GM19193 (cell line): ENCODE results near the gene SLC16A10.

ENCODE experiments used
- POLR2A ChIP-seq: IDR thresholded peaks from 4 replicates; pipeline ENCODE4 v1.6.1; 2011; ENCODE audit not compliant: insufficient read depth, insufficient read length; ENCODE audit errors: extremely low read depth

Gene SLC16A10

DNA sequence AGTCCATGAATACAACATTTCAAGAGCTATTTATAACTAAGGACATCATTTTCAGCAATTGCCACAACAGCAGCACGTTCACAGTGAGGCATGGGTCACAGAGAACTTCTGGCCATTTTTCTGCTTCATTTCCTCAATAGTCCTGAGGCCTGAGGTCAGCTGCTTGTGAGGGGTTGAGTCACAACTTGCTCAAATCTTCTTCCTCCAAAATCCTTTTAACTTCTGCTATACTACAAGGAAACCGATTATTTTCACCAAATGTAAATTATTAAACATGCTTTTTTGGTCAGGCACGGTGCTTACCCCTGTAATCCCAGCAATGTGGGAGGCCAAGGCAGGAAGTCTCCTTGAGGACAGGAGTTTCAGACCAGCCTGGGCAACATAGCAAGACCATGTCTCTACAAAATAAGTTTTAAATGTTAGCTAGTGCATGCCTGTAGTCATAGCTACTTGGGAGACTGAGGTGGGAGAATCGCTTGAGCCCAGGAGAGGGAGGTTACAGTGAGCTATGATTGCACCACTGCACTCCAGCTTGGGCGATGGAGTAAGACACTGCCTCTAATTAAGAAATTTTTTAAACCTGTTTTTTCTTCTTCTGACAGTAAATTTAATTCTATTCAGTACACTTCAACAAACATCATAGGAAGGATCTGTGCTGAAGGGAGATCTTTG is 11.1 kb upstream of the SLC16A10 start:
- no peak for TF ChIP-seq POLR2A

DNA sequence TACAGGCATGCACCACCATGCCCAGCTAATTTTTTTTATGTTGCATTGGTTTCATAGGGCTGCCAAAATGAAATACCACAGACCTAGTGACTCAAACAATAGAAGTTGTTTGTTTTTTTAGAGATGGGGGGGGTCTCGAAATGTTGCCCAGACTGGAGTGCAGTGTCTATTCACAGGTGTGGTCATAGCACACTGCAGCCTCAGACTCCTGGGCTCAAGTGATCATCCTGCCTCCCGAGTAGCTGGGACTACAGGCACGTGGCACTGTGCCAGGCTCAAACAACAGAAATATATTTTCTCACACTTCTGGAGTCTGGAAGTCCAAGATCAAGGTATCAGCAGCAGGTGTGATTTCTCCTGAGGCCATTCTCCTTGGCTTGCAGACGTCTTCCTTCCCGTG is 6.6 kb upstream of the SLC16A10 start:
- TF ChIP-seq POLR2A: no peak

DNA sequence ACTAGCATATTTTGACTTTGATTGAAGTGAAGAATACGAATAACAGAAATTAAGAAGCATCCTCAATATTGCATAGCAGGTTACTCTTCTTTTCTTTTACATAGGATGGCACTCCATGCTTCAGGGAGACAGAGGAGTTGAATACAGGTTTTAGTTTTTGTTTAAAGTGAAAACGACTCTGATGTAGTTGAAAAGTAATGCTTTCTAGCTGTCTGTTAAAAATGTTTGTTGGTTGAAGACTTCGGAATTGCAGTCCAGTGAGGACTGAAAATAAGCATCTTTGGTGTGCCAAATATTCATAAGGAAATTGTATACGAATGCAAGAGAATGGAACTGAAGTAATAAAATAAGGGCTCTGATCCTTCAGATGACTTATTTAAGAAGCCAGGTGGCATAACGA is 618 bp upstream of the SLC16A10 start:
- no peak for TF ChIP-seq POLR2A

DNA sequence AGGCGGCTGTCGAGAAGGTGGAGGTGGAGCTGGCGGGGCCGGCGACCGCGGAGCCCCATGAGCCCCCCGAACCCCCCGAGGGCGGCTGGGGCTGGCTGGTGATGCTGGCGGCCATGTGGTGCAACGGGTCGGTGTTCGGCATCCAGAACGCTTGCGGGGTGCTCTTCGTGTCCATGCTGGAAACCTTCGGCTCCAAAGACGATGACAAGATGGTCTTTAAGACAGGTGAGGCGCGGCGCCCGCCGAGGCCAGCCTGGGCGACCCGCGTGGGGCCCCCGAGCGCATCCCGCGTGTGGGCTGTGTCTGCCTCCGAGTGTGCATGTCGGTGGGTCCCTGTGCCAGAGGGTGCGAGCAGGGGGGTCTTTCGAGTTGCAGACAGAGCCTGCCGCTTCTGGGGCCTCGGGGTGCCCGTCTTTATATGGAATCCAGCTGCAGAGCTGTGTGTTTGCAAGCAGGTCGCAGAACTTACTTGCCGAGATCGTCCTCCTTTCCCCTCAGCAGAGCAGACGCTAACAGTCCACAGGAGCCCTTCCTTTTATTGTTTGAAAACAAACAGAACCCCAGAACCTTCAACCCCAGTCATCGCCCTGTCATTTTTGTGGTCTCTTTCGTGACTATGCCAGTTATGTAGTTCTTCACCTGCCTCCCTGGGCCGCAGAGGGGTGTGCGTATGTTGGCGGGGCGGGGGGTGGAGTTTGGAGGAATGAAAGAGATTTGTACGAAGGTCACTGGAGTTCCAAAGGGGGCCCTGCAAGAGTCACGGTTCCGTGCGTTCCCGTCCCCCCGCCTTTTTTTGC is 766 bp downstream of the SLC16A10 start:
- TF ChIP-seq POLR2A: no peak

DNA sequence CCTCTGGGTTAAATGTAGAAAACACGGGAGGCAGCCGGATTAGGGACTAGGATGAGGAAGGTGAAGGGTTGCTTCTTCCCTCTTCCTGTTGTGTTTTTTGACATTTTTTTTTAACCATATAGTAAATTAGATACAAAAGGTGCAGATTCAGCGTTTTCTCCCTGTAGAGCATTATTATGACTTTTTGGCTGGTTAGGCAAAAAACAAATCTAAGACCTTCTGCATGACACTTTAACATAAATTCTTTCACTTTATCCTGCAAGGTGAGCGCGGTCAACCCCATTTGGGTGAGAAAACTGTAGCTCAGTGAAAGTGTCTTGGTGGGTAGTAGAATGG is 1.3 kb downstream of the SLC16A10 start:
- no peak for TF ChIP-seq POLR2A

DNA sequence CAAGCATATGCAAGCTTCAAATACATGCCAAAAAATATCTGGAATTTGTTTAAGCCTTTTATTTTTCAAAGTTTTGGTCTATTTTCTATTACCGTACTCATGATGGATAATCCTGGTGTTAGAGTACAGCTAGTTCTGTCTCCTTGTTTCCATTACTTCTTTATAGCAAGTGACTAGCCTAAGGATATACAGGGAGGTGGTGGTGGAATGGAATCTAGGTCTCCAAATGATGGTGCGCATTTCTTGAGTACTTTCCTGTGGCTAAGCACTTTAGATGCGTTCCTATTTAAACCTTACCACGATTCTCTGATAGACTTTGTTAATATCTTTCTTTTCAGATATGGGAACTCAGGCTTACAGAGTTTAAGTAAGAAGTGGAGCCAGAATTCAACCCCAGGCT is 3.5 kb downstream of the SLC16A10 start:
- no peak for TF ChIP-seq POLR2A

DNA sequence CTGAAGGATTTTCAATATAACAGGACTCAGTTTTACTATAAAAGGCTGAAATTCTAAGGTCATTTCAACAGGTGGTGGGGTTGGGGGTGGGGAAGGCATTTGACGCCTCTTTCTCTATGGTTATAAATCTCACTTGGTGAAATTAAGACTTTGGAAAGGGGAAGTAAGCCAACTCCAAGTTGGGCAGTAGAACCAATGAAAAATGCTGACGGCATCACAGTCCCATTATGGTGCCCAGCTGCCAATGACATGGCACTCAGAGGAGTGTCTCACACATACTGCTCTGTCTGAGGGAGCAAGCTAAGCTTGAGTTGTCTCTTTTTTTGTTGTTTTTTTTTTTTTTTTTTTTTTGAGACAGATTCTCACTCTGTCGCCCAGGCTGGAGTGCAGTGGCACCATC is 4.7 kb downstream of the SLC16A10 start:
- no peak for TF ChIP-seq POLR2A

DNA sequence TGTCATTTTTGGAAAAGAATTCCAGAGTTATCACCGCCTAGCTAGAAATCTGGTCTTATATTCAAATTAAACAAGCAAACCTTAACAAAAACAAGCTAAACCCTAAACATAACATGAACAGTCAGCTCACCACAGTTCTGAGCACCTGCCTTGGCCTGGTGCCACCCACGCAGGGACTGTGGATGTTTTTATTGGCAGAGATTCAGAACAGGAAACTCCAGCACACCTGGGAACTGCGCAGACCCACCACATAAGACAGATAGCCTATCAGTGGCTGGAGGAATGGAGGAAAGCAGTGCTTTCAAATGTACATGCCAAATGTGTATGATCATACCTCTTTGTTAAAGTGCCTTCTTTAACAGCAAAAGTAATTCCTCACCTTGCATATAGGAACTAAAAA is 8.9 kb downstream of the SLC16A10 start:
- no peak for TF ChIP-seq POLR2A

DNA sequence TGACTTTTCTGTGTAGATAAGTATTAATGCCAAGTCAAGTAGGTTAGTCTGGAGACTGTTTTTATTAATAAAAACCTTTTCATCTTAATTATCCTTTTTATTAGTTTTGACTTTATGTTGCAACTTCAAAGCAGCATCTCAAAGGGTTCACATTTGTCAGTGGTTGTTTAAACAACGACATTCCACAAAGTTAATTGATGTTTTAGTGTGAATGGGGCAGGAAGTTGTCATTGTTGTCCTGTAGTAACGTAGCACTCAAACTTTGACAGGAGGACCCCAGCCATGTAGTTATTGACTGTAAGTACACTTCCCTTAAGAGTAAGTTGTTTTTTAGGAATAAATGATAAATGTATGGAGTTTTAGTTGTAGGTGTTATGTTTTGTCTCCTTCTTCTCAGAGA is 11.3 kb downstream of the SLC16A10 start:
- TF ChIP-seq POLR2A: no peak

DNA sequence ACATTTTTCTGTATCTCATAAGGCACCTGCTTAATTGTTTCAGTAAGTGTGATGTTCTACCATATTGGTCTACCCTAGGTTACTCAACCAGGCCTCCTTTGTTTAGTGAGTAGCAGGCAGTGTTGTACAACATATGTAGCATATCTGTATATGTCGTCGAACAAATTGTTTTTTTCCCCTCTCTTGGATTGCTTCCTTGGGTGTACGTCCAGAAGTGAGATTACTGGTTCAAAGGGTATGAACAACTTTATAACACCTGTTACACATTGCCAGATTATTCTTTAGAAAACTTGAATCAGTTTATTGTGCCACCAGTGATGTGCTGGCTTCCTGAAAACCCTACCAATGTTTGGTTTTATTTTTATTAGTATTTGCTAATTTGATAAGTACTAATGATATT is 14.7 kb downstream of the SLC16A10 start:
- no peak for TF ChIP-seq POLR2A

DNA sequence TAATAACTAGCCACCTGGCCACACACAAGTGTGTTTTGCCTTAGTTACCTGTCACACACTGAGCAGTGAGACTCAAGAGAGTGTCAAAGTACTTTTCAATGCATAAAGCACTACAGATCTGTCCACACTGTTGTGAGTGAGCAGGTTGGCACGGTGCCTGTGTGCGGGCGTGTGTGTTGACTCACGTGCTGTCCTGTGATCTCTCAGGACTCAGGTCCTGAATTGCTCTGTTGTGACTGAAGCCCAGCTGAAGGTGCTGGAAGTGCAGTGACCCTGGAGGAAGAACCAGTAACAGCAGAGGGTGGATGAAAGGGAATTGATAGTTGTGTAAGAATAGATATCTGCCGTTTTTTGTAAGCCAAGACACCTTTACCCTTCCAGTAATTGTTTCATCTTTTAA is 18.3 kb downstream of the SLC16A10 start:
- TF ChIP-seq POLR2A: no peak

DNA sequence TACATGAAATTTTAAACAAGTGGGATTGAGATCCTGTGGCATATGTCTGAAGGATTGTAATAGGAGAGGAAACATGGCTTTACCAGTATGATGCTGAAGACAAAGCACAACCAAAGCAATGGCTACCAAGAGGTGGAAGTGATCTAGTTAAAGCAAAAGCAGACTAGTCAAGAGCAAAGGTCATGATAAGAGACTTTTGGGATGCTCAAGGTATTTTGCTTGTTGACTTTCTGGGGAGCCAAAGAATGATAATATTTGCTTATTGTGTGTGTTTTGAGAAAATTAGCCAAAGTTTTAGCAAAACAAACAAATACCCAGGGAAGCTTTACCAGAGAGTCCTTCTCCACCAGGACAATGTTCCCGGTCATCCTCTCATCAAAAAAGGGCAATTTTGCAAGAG is 20.3 kb downstream of the SLC16A10 start:
- no peak for TF ChIP-seq POLR2A

DNA sequence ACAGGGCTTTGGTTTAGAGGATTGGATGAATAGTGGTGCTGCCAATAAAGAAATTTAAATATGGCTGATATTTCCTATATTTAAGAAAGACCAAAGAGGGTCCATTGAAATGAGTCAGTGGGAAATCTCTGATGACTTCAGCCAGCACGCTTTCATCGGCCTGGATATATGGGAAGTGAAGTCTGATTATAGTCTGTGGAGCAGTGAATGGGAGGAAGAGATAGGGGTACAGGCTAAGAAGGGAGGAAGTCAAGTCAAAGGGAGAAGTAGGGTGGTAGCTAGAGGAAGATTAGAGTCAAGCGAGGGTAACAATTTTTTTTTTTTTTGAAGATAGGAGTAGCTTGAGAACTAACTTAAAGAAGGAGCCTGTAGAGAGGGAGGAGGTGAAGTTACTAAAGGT is 22.7 kb downstream of the SLC16A10 start:
- TF ChIP-seq POLR2A: no peak

DNA sequence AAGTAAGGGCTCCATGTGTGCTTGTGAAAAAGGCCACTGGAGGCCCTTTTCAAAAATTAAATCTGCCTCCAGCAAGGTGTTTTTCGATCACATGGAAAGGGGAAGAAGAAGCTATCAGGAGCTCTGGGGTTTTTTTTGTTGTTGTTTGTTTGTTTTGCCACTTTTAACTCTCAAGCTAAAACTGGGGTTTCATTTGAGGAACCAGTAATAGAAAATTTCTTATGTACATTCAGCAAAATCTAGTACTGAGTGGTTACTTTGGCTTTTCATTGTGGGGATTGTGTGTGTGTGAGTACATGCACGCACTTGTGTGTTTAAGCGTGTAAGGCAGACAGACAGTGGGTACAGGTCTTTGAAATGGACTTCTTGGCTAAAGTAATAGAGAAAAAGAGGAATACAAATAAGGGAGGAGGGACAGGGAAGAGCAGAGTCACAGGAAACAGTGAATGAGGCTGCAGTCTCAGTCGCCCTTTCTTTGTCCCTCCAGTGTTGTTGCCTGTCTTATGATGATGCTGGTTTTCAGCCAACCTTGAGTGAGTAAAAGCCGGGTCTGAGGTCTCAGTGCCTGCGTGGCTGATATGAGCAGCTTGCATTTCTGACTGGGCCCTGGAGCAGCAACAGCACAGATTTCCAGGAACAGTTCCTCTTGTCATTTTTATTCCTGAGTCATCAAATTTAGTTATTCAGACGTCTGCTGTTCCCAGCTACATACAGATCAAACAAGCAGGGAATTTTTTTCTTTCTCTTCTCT is 26.2 kb downstream of the SLC16A10 start:
- no peak for TF ChIP-seq POLR2A

DNA sequence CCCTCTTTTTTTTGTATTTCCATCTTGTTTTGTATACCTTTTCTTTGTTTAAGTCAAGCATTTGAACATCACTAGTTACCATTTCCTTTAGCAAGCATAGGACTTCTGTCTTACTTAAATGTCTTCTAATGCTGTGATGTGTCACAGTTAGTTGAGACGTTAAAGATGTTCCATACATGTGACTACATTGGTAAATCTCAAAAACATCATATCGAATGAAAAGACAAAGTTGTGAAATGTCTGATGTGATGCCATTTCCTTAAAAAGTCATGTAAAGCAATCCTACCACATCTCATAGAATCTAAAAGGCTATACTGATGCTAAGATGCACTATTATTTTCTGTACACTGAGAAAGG is 26.8 kb downstream of the SLC16A10 start:
- no peak for TF ChIP-seq POLR2A

DNA sequence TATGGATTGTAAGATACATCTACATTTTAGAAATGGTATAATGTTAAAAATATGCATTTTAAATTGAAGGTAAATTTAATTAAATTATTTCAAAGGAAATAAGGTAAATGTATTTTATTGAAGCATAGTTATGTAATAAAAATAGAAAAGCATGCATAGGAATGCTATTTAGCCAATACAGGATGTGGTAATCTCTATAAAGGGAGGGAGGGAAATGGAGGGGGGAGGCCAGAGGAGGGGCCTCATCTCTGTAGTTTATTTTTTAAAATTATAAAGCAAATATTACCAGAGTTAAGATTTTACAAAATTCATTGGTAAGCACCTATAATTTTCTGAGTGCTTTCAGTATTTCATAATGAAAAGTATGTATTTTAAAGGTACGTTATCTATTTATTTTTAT is 27.2 kb downstream of the SLC16A10 start:
- no peak for TF ChIP-seq POLR2A
